K562 (cell line): ENCODE results near the gene ERICH6.

Experiments
- NFIC ChIP-seq: fragments of 450-650 bp; IDR thresholded peaks from 2 replicates; pipeline ENCODE4 v1.6.1; 2017; ENCODE audit warnings: mild to moderate bottlenecking, inconsistent platforms
- POLR2AphosphoS2 ChIP-seq: IDR thresholded peaks from 2 replicates; pipeline ENCODE4 v1.6.1; 2012; ENCODE audit warnings: low read length, improper control_type of control experiment
- SIN3A ChIP-seq, 2 experiments: fragments of 150-350 bp in 1 of 2; IDR thresholded peaks; 2 replicates each; pipeline ENCODE4 v1.6.1; 2011 to 2016; ENCODE audit warnings: borderline replicate concordance in 2 of 2, low read depth in 2 of 2, low read length in 2 of 2, mild to moderate bottlenecking in 2 of 2, moderate library complexity in 2 of 2; ENCODE audit not compliant: control insufficient read depth in 1 of 2
- TF ChIP-seq, protein P1 (sequence below): sonication (generic); formaldehyde crosslinking; IDR thresholded peaks from 2 replicates; pipeline ENCODE4 v1.8.1; 2022; ENCODE audit warnings: missing genetic modification reagents

DNA sequence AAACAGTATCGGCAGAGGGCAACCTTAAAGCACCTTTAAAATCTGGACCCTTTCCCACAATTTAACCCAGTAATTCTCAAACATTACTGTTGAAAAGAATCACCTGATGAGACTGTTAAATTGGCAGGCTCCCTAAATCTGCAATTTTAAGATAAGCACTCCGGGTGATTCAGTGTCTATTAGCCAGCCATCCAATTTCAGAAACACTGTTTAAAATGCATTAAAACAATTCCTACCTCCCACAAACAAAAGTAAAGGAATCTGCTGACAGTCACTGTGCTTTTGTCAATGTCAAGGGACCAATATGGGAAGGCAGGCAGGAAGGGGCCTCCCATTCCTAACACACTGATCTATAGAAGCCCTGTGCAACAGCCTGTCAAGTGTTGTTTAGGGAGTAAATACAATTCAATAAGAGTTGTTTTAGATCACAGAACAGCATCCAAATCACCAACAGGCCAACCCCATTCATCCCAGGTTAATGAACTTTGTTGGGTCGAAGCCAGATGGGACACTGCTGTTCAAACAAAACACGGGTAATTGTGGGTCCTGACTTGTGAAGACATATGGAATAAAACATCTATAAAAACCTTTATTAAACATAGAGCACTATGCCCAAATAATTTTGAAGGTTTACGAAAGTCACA is 37.9 kb upstream of the ERICH6 start:
- peak; percentile 34 for TF ChIP-seq NFIC
- TF ChIP-seq SIN3A (IDR thresholded peaks at IDR 0.05; ENCODE audit: borderline replicate concordance in 2 of 2, control insufficient read depth in 1 of 2, low read depth in 2 of 2, low read length in 2 of 2), result no peak
- TF ChIP-seq, protein P1, sequence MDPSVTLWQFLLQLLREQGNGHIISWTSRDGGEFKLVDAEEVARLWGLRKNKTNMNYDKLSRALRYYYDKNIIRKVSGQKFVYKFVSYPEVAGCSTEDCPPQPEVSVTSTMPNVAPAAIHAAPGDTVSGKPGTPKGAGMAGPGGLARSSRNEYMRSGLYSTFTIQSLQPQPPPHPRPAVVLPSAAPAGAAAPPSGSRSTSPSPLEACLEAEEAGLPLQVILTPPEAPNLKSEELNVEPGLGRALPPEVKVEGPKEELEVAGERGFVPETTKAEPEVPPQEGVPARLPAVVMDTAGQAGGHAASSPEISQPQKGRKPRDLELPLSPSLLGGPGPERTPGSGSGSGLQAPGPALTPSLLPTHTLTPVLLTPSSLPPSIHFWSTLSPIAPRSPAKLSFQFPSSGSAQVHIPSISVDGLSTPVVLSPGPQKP, result no peak
- TF ChIP-seq POLR2AphosphoS2, result no peak
